GM23338 (cell line): ENCODE data around the gene ATG16L2. TPM values are rescaled to one million over a fixed set of nuclear protein-coding genes. Genes with fewer than 3 reads are reported as not detected.

Experiments
- ATAC-seq: fragments of 200-7000 bp; cut with Tn5 transposase; 3 replicates; pipeline ENCODE4 v1.9.1; 2020
- DNase-seq: peaks from one replicate; pipeline ENCODE4 v3.0.0-alpha.2; 2015; ENCODE audit warnings: low spot score
- H2AFZ ChIP-seq: fragments of 200-600 bp; sonication (generic); 2 replicates; pipeline ENCODE4 v1.8.0; 2016; ENCODE audit warnings: antibody characterized with exemption, mild to moderate bottlenecking, moderate library complexity
- H3F3A ChIP-seq: fragments of 200-600 bp; sonication (generic); replicated peaks from 2 replicates; pipeline ENCODE4 v1.8.0; 2017; ENCODE audit warnings: antibody characterized with exemption, mixed run types, low read depth
- H3K27ac ChIP-seq: fragments of 200-600 bp; sonication (generic); 2 replicates; pipeline ENCODE4 v1.6.1; 2016; ENCODE audit warnings: low read depth
- H3K27me3 ChIP-seq: fragments of 200-600 bp; sonication (generic); 2 replicates; pipeline ENCODE4 v1.8.0; 2016; ENCODE audit warnings: mild to moderate bottlenecking, mixed run types, moderate library complexity; ENCODE audit not compliant: insufficient read depth
- H3K36me3 ChIP-seq: fragments of 200-600 bp; sonication (generic); 2 replicates; pipeline ENCODE4 v1.8.0; 2016; ENCODE audit warnings: mild to moderate bottlenecking; ENCODE audit not compliant: insufficient read depth
- H3K4me1 ChIP-seq: fragments of 200-600 bp; sonication (generic); 2 replicates; pipeline ENCODE4 v1.8.0; 2016; ENCODE audit warnings: mild to moderate bottlenecking, moderate library complexity; ENCODE audit not compliant: insufficient read depth
- H3K4me2 ChIP-seq: fragments of 200-600 bp; sonication (generic); 2 replicates; pipeline ENCODE4 v1.7.1; 2017; ENCODE audit warnings: mixed run types
- H3K4me3 ChIP-seq: fragments of 200-600 bp; sonication (generic); 2 replicates; pipeline ENCODE4 v1.6.1; 2016; ENCODE audit warnings: mixed run types
- H3K79me2 ChIP-seq: fragments of 200-600 bp; sonication (generic); replicated peaks from 2 replicates; pipeline ENCODE4 v1.8.0; 2017; ENCODE audit warnings: mild to moderate bottlenecking; ENCODE audit not compliant: insufficient read depth
- H3K9me2 ChIP-seq: fragments of 200-600 bp; sonication (generic); 2 replicates; pipeline ENCODE4 v1.8.0; 2017; ENCODE audit not compliant: insufficient read depth
- H4K20me1 ChIP-seq: fragments of 200-600 bp; sonication (generic); replicated peaks from 2 replicates; pipeline ENCODE4 v1.8.0; 2017; ENCODE audit warnings: mild to moderate bottlenecking; ENCODE audit not compliant: insufficient read depth
- H3K27ac Mint-ChIP-seq: 2 replicates; pipeline ENCODE4 v1.8.0; 2020; ENCODE audit warnings: inconsistent platforms, mild to moderate bottlenecking, moderate library complexity, mixed read lengths
- H3K27me3 Mint-ChIP-seq: 3 replicates; pipeline ENCODE4 v1.8.0; 2022; ENCODE audit warnings: low read depth, mild to moderate bottlenecking, moderate library complexity, mixed read lengths, inconsistent platforms; ENCODE audit not compliant: insufficient read depth, poor library complexity
- H3K36me3 Mint-ChIP-seq: 3 replicates; pipeline ENCODE4 v1.8.0; 2021; ENCODE audit warnings: low read depth, mild to moderate bottlenecking, inconsistent platforms, moderate library complexity, mixed read lengths
- H3K4me1 Mint-ChIP-seq: 3 replicates; pipeline ENCODE4 v1.8.0; 2020; ENCODE audit warnings: mild to moderate bottlenecking, inconsistent platforms, mixed read lengths
- H3K4me3 Mint-ChIP-seq: 3 replicates; pipeline ENCODE4 v1.8.0; 2021; ENCODE audit warnings: moderate library complexity, mild to moderate bottlenecking, inconsistent platforms, mixed read lengths
- H3K9me3 Mint-ChIP-seq: 3 replicates; pipeline ENCODE4 v1.8.0; 2020; ENCODE audit warnings: moderate library complexity, mild to moderate bottlenecking, inconsistent platforms, mixed read lengths
- CREB1 ChIP-seq: fragments of 250-450 bp; sonication (Bioruptor Pico); IDR thresholded peaks from 2 replicates; pipeline ENCODE4 v1.5.0; 2020; ENCODE audit warnings: low read depth, mild to moderate bottlenecking, moderate library complexity
- EZH2 ChIP-seq: fragments of 200-600 bp; sonication (generic); IDR thresholded peaks from one replicate; pipeline ENCODE4 v1.8.0; 2017; ENCODE audit warnings: antibody characterized with exemption, mild to moderate bottlenecking, low read depth; ENCODE audit not compliant: unreplicated experiment
- EZH2phosphoT487 ChIP-seq: fragments of 200-600 bp; sonication (generic); IDR thresholded peaks from one replicate; pipeline ENCODE4 v1.8.1; 2018; ENCODE audit warnings: antibody characterized with exemption; ENCODE audit not compliant: unreplicated experiment
- NANOG ChIP-seq: IDR thresholded peaks from 2 replicates; pipeline ENCODE4 v1.6.1; 2016; ENCODE audit warnings: antibody characterized with exemption, borderline replicate concordance
- POLR2AphosphoS5 ChIP-seq: IDR thresholded peaks from 2 replicates; pipeline ENCODE4 v1.6.1; 2016; ENCODE audit warnings: antibody characterized with exemption, low read depth
- REST ChIP-seq: IDR thresholded peaks from one replicate; pipeline ENCODE4 v1.6.1; 2018; ENCODE audit warnings: antibody characterized with exemption; ENCODE audit not compliant: unreplicated experiment
- STAT1 ChIP-seq: IDR thresholded peaks from one replicate; pipeline ENCODE4 v1.6.1; 2016; ENCODE audit warnings: antibody characterized with exemption; ENCODE audit not compliant: unreplicated experiment
- ZNF331 ChIP-seq: fragments of 250-450 bp; sonication (Bioruptor Pico); IDR thresholded peaks from 2 replicates; pipeline ENCODE4 v1.5.0; 2020; ENCODE audit warnings: low read depth, mild to moderate bottlenecking, moderate library complexity
- ZNF462 ChIP-seq: fragments of 250-450 bp; sonication (Bioruptor Pico); IDR thresholded peaks from 2 replicates; pipeline ENCODE4 v1.5.0; 2020; ENCODE audit warnings: mild to moderate bottlenecking, moderate library complexity
- polyA plus RNA-seq: library from polyadenylated mRNA; unstranded; fragments of >200 nt; fragmentation: Nextera tagmentation; extraction: Ambion mirVana; gene quantifications from 2 replicates; pipeline ENCODE4 v1.2.1, GENCODE V29; 2016
- total RNA-seq: library from RNA; depleted of rRNA; stranded (reverse); fragments of >200 nt; shearing (Covaris generic); gene quantifications from 2 replicates; pipeline ENCODE4 v1.2.3, GENCODE V29; 2014

The ATG16L2 gene
- total and polyA plus RNA-seq, 2 experiments from 2014 or later: 9.6 to 24.6 TPM

- H3K27me3 ChIP-seq: no peaks in the 10 kb centered on the region
- H3K36me3 ChIP-seq: no peaks in the 10 kb centered on the region
- H3K27ac ChIP-seq: no peak overlapping the region
- H3K4me1 ChIP-seq: 0 out of 2 replicates have a peak, but pooled peaks cover 4% of the 10 kb centered on the region
- H3K27me3 Mint-ChIP-seq: peaks cover 5% of the 10 kb centered on the region
- H3K4me2 ChIP-seq: no peak overlapping the region
- H3K4me3 ChIP-seq: no peak overlapping the region
- H3F3A ChIP-seq: no peaks in the 10 kb centered on the region
- H3K4me3 Mint-ChIP-seq: no peak overlapping the region
- TF ChIP-seq POLR2AphosphoS5: no peak
- TF ChIP-seq ZNF462 (CRISPR knock-in tag): no peak
- TF ChIP-seq ZNF331 (CRISPR knock-in tag): no peak
- TF ChIP-seq EZH2: no peak
- no peak for TF ChIP-seq REST
- TF ChIP-seq STAT1: no peak
- no peak for TF ChIP-seq CREB1 (CRISPR knock-in tag)
- no peak for TF ChIP-seq EZH2phosphoT487
- TF ChIP-seq NANOG: no peak
- ATAC-seq (no peak), DNase-seq (no peak)
- H3K27ac Mint-ChIP-seq: no peak overlapping the region
- H3K9me2 ChIP-seq: no peaks in the 10 kb centered on the region
- H2AFZ ChIP-seq: no peak overlapping the region
- no peaks in the 10 kb centered on the region for H4K20me1 ChIP-seq
- H3K36me3 Mint-ChIP-seq: no peaks in the 10 kb centered on the region
- no peaks in the 10 kb centered on the region for H3K79me2 ChIP-seq
- H3K4me1 Mint-ChIP-seq: no peaks in the 10 kb centered on the region; the same call in 2 of the 3 replicates
- H3K9me3 Mint-ChIP-seq: no peaks in the 10 kb centered on the region
These were observed 61.5 kb downstream of the ATG16L2 start for GRCh38 chr11:72875736-72876135.
